OCI-LY3 (cell line): ENCODE measurements around the gene CTNNA1.

ENCODE experiments used
- CTCF ChIP-seq: fragments of 200-600, 300-600 bp; sonication (generic); IDR thresholded peaks from 2 replicates; pipeline ENCODE4 v1.5.1; 2014; ENCODE audit warnings: antibody characterized with exemption, low read length, low read depth
- EZH2phosphoT487 ChIP-seq: fragments of 200-600 bp; shearing (Covaris generic); IDR thresholded peaks from 2 replicates; pipeline ENCODE4 v1.6.1; 2018; ENCODE audit warnings: antibody characterized with exemption, mixed run types, low read depth

- no peak for TF ChIP-seq CTCF
- TF ChIP-seq EZH2phosphoT487 = no peak
These were observed 26.4 kb upstream of the CTNNA1 start for GRCh38 chr5:138726848-138727247.
